Suppressor macrophage treated with lipopolysaccharide for 4 hours (primary cell): ENCODE measurements around the gene DKC1.

Experiments
- DNase-seq: peaks from one replicate; pipeline ENCODE4 v3.0.0-alpha.2; 2020

The DKC1 gene

GRCh38 chrX:154762537-154763296, at the start of gene DKC1:
Gene DKC1, plus strand, starts transcription at chrX:154762864. Its CDS starts 102 bp downstream, at chrX:154762966.
- peak; percentile 97 for DNase-seq

- DNase-seq: peak; percentile 60
Observed at GRCh38 chrX:154714925-154715324, 47.7 kb upstream of the DKC1 start.

GRCh38 chrX:154715825-154716224, 46.8 kb upstream of the DKC1 start:
- no peak for DNase-seq

- no peak for DNase-seq
Observed at GRCh38 chrX:154717824-154718223, 44.8 kb upstream of the DKC1 start.

GRCh38 chrX:154718616-154719015, 44.0 kb upstream of the DKC1 start:
- peak; percentile 71 for DNase-seq

GRCh38 chrX:154719132-154719675, 43.5 kb upstream of the DKC1 start:
- DNase-seq: peak; percentile 73

GRCh38 chrX:154720067-154720466, 42.6 kb upstream of the DKC1 start:
- DNase-seq: peak; percentile 33

- DNase-seq: no peak
Observed at GRCh38 chrX:154721155-154721554, 41.5 kb upstream of the DKC1 start.

- no peak for DNase-seq
Observed at GRCh38 chrX:154724993-154725756, 37.5 kb upstream of the DKC1 start.

- no peak for DNase-seq
Observed at GRCh38 chrX:154727418-154727817, 35.2 kb upstream of the DKC1 start.

GRCh38 chrX:154727871-154728270, 34.8 kb upstream of the DKC1 start:
- no peak for DNase-seq

GRCh38 chrX:154728431-154729190, 34.1 kb upstream of the DKC1 start:
- no peak for DNase-seq

- no peak for DNase-seq
Observed at GRCh38 chrX:154729439-154729838, 33.2 kb upstream of the DKC1 start.

- DNase-seq: no peak
Observed at GRCh38 chrX:154730253-154730891, 32.3 kb upstream of the DKC1 start.

GRCh38 chrX:154731184-154731583, 31.5 kb upstream of the DKC1 start:
- no peak for DNase-seq

- DNase-seq: peak; percentile 69
Observed at GRCh38 chrX:154731881-154732280, 30.8 kb upstream of the DKC1 start.

GRCh38 chrX:154732421-154733065, 30.1 kb upstream of the DKC1 start:
- no peak for DNase-seq

GRCh38 chrX:154733066-154733425, 29.6 kb upstream of the DKC1 start:
- DNase-seq: no peak

- peak; percentile 75 for DNase-seq
Observed at GRCh38 chrX:154734061-154734781, 28.4 kb upstream of the DKC1 start.

- DNase-seq: no peak
Observed at GRCh38 chrX:154735695-154736393, 26.8 kb upstream of the DKC1 start.

GRCh38 chrX:154737136-154737535, 25.5 kb upstream of the DKC1 start:
- DNase-seq: no peak
